Stimulated activated CD8-positive, alpha-beta memory T cell treated with anti-CD3 and anti-CD28 coated beads, Interleukin-7, amount 100 ng/mL, for 4 hours (primary cell): ENCODE results near the gene TNNT2.

Experiments used
- DNase-seq, 2 donors: peaks; one replicate each; pipeline ENCODE4 v3.0.0-alpha.2; 2020; ENCODE audit warnings: low read depth in 2 of 2

The TNNT2 gene

GRCh38 chr1:201334325-201335173 lies 42.9 kb downstream of the TNNT2 start:
- no peak for DNase-seq

GRCh38 chr1:201332616-201333335 lies 44.7 kb downstream of the TNNT2 start:
- no peak for DNase-seq

GRCh38 chr1:201332021-201332420 lies 45.5 kb downstream of the TNNT2 start:
- DNase-seq = no peak

GRCh38 chr1:201331166-201331565 lies 46.3 kb downstream of the TNNT2 start:
- DNase-seq = no peak

- DNase-seq = no peak
Measured at GRCh38 chr1:201330541-201330940, 46.9 kb downstream of the TNNT2 start.

GRCh38 chr1:201329801-201330200 lies 47.7 kb downstream of the TNNT2 start:
- no peak for DNase-seq

- DNase-seq = no peak
Measured at GRCh38 chr1:201329286-201329685, 48.2 kb downstream of the TNNT2 start.

- no peak for DNase-seq
Measured at GRCh38 chr1:201328576-201328975, 48.9 kb downstream of the TNNT2 start.

- no peak for DNase-seq
Measured at GRCh38 chr1:201327687-201328240, 49.7 kb downstream of the TNNT2 start.

- no peak for DNase-seq
Measured at GRCh38 chr1:201326710-201327109, 50.8 kb downstream of the TNNT2 start.

GRCh38 chr1:201325678-201326060 lies 51.8 kb downstream of the TNNT2 start:
- no peak for DNase-seq

GRCh38 chr1:201324821-201325677 lies 52.4 kb downstream of the TNNT2 start:
- no peak for DNase-seq

GRCh38 chr1:201324306-201324705 lies 53.2 kb downstream of the TNNT2 start:
- DNase-seq = no peak

- no peak for DNase-seq
Measured at GRCh38 chr1:201322653-201323510, 54.6 kb downstream of the TNNT2 start.

- no peak for DNase-seq
Measured at GRCh38 chr1:201321826-201322390, 55.6 kb downstream of the TNNT2 start.

GRCh38 chr1:201320168-201320788 lies 57.2 kb downstream of the TNNT2 start:
- DNase-seq = no peak

- no peak for DNase-seq
Measured at GRCh38 chr1:201319631-201320030, 57.8 kb downstream of the TNNT2 start.

- no peak for DNase-seq
Measured at GRCh38 chr1:201318504-201319340, 58.8 kb downstream of the TNNT2 start.

- DNase-seq = no peak
Measured at GRCh38 chr1:201317551-201317950, 59.9 kb downstream of the TNNT2 start.
